Hematopoietic multipotent progenitor cell treated with erythropoietin and hydrocortisone succinate and interleukin-3 and kit ligand, for 15 days (in vitro differentiated cells): Measurements from ENCODE around the gene SIGLEC10.

ENCODE experiments used
- DNase-seq: peaks from one replicate; pipeline ENCODE4 v3.0.0-alpha.2; 2015; ENCODE audit warnings: low spot score

SIGLEC10 gene

GRCh38 chr19:51392701-51393100, 24.7 kb downstream of the SIGLEC10 start:
- no peak for DNase-seq

GRCh38 chr19:51391073-51391611, 26.3 kb downstream of the SIGLEC10 start:
- no peak for DNase-seq

GRCh38 chr19:51389143-51389542, 28.3 kb downstream of the SIGLEC10 start:
- no peak for DNase-seq

GRCh38 chr19:51387924-51388389, 29.5 kb downstream of the SIGLEC10 start, which contains the start of gene LIM2:
Gene LIM2, minus strand, starts transcription at chr19:51387974. Its CDS starts 531 bp downstream, at chr19:51387443.
- no peak for DNase-seq

- DNase-seq, result no peak
Observed at GRCh38 chr19:51386882-51387520, 30.4 kb downstream of the SIGLEC10 start.

GRCh38 chr19:51382004-51382403, 35.4 kb downstream of the SIGLEC10 start:
- no peak for DNase-seq

GRCh38 chr19:51380379-51380778, 37.1 kb downstream of the SIGLEC10 start:
- no peak for DNase-seq

- DNase-seq, result no peak
Observed at GRCh38 chr19:51377422-51377821, 40.0 kb downstream of the SIGLEC10 start.

GRCh38 chr19:51375504-51376221, 41.8 kb downstream of the SIGLEC10 start:
- DNase-seq, result no peak

- no peak for DNase-seq
Observed at GRCh38 chr19:51372649-51373504, 44.6 kb downstream of the SIGLEC10 start, which contains the start of gene NKG7. Gene NKG7, minus strand, starts transcription at chr19:51372654. Its CDS starts 119 bp downstream, at chr19:51372535.

- no peak for DNase-seq
Observed at GRCh38 chr19:51372021-51372648, 45.3 kb downstream of the SIGLEC10 start.

- no peak for DNase-seq
Observed at GRCh38 chr19:51371186-51371690, 46.2 kb downstream of the SIGLEC10 start.

- DNase-seq, result no peak
Observed at GRCh38 chr19:51370230-51370629, 47.2 kb downstream of the SIGLEC10 start.

- DNase-seq, result no peak
Observed at GRCh38 chr19:51368366-51369282, 48.8 kb downstream of the SIGLEC10 start, which contains the start of gene CLDND2. Gene CLDND2, minus strand, starts transcription at chr19:51369003. Its CDS starts 426 bp downstream, at chr19:51368577.

- DNase-seq, result peak; percentile 90
Observed at GRCh38 chr19:51367565-51368365, 49.7 kb downstream of the SIGLEC10 start.

- no peak for DNase-seq
Observed at GRCh38 chr19:51367255-51367564, 50.2 kb downstream of the SIGLEC10 start.

GRCh38 chr19:51366389-51367254, 50.8 kb downstream of the SIGLEC10 start:
- DNase-seq, result peak; percentile 94

- peak; percentile 34 for DNase-seq
Observed at GRCh38 chr19:51365965-51366388, 51.5 kb downstream of the SIGLEC10 start, which contains the start of gene ETFB. Gene ETFB, minus strand, starts transcription at chr19:51366388. Its CDS starts 62 bp downstream, at chr19:51366326.
